SU-DHL-6 (cell line): ENCODE measurements around the gene MGRN1.
"Not testable (repeated sequence)": the region's sequence is repeated elsewhere in the genome, so short reads cannot be mapped to it uniquely, and the experiment has no call there.

Source experiments
- H2AFZ ChIP-seq: fragments of 200-600 bp; sonication (generic); 2 replicates; pipeline ENCODE4 v1.6.1; 2014; ENCODE audit warnings: low read depth, mild to moderate bottlenecking, moderate library complexity, mixed read lengths, antibody characterized with exemption, low read length; ENCODE audit not compliant: severe bottlenecking
- H3F3A ChIP-seq: fragments of 200-600 bp; shearing (Covaris generic); 2 replicates; pipeline ENCODE4 v1.6.0; 2016; ENCODE audit warnings: antibody characterized with exemption, mild to moderate bottlenecking; ENCODE audit not compliant: insufficient read depth
- H3K27ac ChIP-seq: fragments of 200-600 bp; sonication (generic); 2 replicates; pipeline ENCODE4 v1.5.1; 2016; ENCODE audit warnings: low read depth, mild to moderate bottlenecking, low read length, moderate library complexity, mixed read lengths
- H3K27me3 ChIP-seq: fragments of 200-600 bp; sonication (generic), shearing (Covaris generic); 2 replicates; pipeline ENCODE4 v1.6.0; 2014; ENCODE audit warnings: mild to moderate bottlenecking, low read length
- H3K36me3 ChIP-seq: fragments of 200-600 bp; sonication (generic); 2 replicates; pipeline ENCODE4 v1.6.1; 2014; ENCODE audit warnings: mild to moderate bottlenecking, low read length, mixed read lengths
- H3K4me2 ChIP-seq: fragments of 300-600, 200-600 bp; shearing (Covaris generic), sonication (generic); 2 replicates; pipeline ENCODE4 v1.6.0; 2014; ENCODE audit warnings: low read length, low read depth, mild to moderate bottlenecking; ENCODE audit not compliant: poor library complexity, severe bottlenecking
- H3K4me3 ChIP-seq: fragments of 200-600 bp; sonication (generic); 2 replicates; pipeline ENCODE4 v1.5.1; 2014; ENCODE audit warnings: antibody characterized with exemption, low read length, mild to moderate bottlenecking, mixed read lengths; ENCODE audit not compliant: insufficient read depth, poor library complexity, severe bottlenecking
- H3K79me2 ChIP-seq: fragments of 200-600 bp; sonication (generic); 2 replicates; pipeline ENCODE4 v1.6.1; 2014; ENCODE audit warnings: mild to moderate bottlenecking, low read length, moderate library complexity; ENCODE audit not compliant: insufficient read depth
- H3K9ac ChIP-seq: fragments of 200-600 bp; sonication (generic); 2 replicates; pipeline ENCODE4 v1.7.0; 2014; ENCODE audit warnings: mild to moderate bottlenecking, low read length
- H3K9me2 ChIP-seq: fragments of 200-600 bp; sonication (generic); replicated peaks from 2 replicates; pipeline ENCODE4 v1.6.1; 2014; ENCODE audit warnings: low read length; ENCODE audit not compliant: insufficient read depth
- H3K9me3 ChIP-seq: fragments of 200-600 bp; sonication (generic); 2 replicates; pipeline ENCODE4 v1.6.1; 2014; ENCODE audit warnings: low read length, mixed read lengths; ENCODE audit not compliant: insufficient read depth
- H4K20me1 ChIP-seq: fragments of 200-600 bp; sonication (generic); 2 replicates; pipeline ENCODE4 v1.6.1; 2014; ENCODE audit warnings: low read depth, mild to moderate bottlenecking, antibody characterized with exemption, low read length, moderate library complexity, mixed read lengths
- EZH2phosphoT487 ChIP-seq: fragments of 200-600 bp; sonication (generic), shearing (Covaris generic); conservative IDR thresholded peaks from 2 replicates; pipeline ENCODE4 v1.6.1; 2018; ENCODE audit warnings: mild to moderate bottlenecking, antibody characterized with exemption, low read length, moderate library complexity, mixed read lengths
- TF ChIP-seq, protein P1 (sequence below): fragments of 200-600 bp; sonication (generic); IDR thresholded peaks from one replicate; pipeline ENCODE4 v1.5.1; 2017; ENCODE audit warnings: antibody characterized with exemption, mild to moderate bottlenecking, low read length, moderate library complexity; ENCODE audit not compliant: insufficient read depth, poor library complexity, severe bottlenecking

Gene MGRN1

DNA sequence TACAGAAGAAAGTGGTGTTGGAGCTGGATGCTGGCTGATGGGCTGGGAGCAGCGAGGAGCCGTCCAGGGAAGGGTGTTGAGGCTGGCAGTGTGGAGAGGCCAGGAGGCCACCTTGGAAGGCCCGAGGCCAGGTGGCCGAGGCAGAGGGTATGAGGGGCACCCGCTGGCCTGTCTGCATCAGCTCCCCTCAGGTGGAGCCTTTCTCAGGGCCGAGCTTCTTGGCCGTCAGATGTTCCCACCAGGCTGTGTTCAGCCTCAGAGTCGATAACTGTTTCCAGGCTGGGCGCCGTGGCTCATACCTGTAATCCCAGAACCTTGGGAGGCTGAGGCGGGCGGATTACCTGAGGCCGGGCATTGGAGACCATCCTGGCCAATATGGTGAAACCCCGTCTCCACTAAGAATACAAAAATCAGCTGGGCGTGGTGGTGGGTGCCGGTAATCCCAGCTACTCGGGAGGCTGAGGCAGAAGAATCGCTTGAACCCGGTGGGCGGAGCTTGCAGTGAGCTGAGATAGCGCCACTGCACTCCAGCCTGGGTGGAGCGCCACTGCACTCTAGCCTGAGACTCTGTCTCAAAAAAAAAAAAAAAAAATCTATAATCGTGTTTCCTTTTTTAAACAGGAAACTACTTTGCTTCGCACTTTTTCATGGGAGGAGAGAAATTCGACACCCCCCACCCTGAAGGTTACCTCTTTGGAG lies 25.3 kb downstream of the MGRN1 start:
- Histone ChIP-seq H3K27ac (no peak overlapping the region), H3K9me3 (no peaks in the 10 kb centered on the region), H3K27me3 (no peaks in the 10 kb centered on the region), H2AFZ (no peak overlapping the region), H3K9ac (no peak overlapping the region), H3K4me3 (no peak overlapping the region), H3K36me3 (no peaks in the 10 kb centered on the region), H3K79me2 (peaks cover 4% of the 10 kb centered on the region; the same call in 1 of the 2 replicates), H3K4me2 (no peak overlapping the region), H3F3A (no peaks in the 10 kb centered on the region), H4K20me1 (no peaks in the 10 kb centered on the region), H3K9me2 (no peaks in the 10 kb centered on the region)
- TF ChIP-seq, protein P1, sequence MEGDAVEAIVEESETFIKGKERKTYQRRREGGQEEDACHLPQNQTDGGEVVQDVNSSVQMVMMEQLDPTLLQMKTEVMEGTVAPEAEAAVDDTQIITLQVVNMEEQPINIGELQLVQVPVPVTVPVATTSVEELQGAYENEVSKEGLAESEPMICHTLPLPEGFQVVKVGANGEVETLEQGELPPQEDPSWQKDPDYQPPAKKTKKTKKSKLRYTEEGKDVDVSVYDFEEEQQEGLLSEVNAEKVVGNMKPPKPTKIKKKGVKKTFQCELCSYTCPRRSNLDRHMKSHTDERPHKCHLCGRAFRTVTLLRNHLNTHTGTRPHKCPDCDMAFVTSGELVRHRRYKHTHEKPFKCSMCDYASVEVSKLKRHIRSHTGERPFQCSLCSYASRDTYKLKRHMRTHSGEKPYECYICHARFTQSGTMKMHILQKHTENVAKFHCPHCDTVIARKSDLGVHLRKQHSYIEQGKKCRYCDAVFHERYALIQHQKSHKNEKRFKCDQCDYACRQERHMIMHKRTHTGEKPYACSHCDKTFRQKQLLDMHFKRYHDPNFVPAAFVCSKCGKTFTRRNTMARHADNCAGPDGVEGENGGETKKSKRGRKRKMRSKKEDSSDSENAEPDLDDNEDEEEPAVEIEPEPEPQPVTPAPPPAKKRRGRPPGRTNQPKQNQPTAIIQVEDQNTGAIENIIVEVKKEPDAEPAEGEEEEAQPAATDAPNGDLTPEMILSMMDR: no peak
- TF ChIP-seq EZH2phosphoT487: no peak

DNA sequence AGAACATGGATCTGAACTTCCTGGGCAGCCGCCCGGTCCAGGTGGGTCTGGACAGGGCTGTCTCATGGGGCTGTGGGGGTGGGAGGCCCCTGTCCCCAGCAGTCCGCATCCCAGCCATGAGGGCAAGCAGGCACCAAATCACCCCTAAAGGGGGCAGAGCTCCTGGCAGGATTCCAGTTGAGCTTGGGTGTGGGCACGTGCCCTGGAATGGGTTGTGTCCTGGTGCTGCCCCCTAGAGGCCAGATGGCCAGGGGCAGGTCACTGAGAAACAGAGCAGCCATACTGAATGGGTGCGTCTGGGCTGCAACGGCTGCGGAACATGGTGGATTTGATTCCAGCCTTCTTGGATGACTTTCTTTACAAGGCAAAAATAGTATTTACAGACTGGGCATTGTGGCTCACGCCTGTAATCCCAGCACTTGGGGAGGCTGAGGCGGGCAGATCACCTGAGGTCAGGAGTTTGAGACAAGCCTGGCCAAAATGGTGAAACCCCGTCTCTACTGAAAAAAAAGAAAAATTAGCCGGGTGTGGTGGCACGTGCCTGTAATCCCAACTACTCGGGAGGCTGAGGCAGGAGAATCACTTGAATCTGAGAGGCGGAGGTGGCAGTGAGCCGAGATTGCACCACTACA lies 25.9 kb downstream of the MGRN1 start:
- not testable (repeated sequence) for H3K9ac ChIP-seq, H3K9me2 ChIP-seq, H3K27me3 ChIP-seq, H4K20me1 ChIP-seq, H3K79me2 ChIP-seq, H3F3A ChIP-seq, H3K4me2 ChIP-seq, H3K27ac ChIP-seq, H3K9me3 ChIP-seq, H3K4me3 ChIP-seq, H2AFZ ChIP-seq, H3K36me3 ChIP-seq
- TF ChIP-seq, protein P1: peak; percentile 80

DNA sequence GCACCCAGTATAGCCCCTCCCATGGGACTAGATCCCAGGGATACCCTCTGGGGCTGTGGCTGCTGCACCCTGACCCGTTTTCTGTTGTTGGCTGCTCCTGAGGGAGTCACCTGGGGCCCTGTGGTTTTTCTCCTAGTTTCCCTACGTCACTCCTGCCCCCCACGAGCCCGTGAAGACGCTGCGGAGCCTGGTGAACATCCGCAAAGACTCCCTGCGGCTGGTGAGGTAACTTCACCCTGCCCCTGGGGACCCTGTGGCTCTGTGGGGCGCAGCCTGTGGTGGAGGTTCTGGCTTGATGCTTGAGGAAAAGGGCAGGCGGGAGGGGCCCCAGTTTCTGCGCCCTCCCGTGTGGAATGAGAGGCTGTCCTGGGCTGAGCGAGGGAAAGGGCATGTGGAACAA lies 27.2 kb downstream of the MGRN1 start:
- H3K4me2 ChIP-seq: no peak overlapping the region
- no peaks in the 10 kb centered on the region for H3K27me3 ChIP-seq
- H3K9ac ChIP-seq: no peak overlapping the region
- H3K4me3 ChIP-seq: no peak overlapping the region
- peaks cover 4% of the 10 kb centered on the region; the same call in 1 of the 2 replicates for H3K79me2 ChIP-seq
- H3K27ac ChIP-seq: no peak overlapping the region
- H3K36me3 ChIP-seq: no peaks in the 10 kb centered on the region
- H3F3A ChIP-seq: no peaks in the 10 kb centered on the region
- no peak overlapping the region for H2AFZ ChIP-seq
- no peaks in the 10 kb centered on the region for H3K9me3 ChIP-seq
- H4K20me1 ChIP-seq: no peaks in the 10 kb centered on the region
- TF ChIP-seq, protein P1: no peak
- TF ChIP-seq EZH2phosphoT487: no peak
- H3K9me2 ChIP-seq: no peaks in the 10 kb centered on the region
